PC-3 (cell line): ENCODE measurements around the gene LDHD. TPM values are rescaled to one million over a fixed set of nuclear protein-coding genes. Genes with fewer than 3 reads are reported as not detected.

Experiments used
- ATAC-seq: fragments of 200-7000 bp; cut with Tn5 transposase; 2 replicates; pipeline ENCODE4 v1.9.1; 2020; ENCODE audit warnings: mild to moderate bottlenecking, moderate library complexity
- BruUV-seq: library from RNA; stranded (reverse); fragments of 400-500 nt; replicated peaks from 2 replicates; lab custom pipeline; 2021; lab: Mats Ljungman, UMichigan
- CTCF ChIA-PET: fragments of 300-600 bp; sonication (Branson Sonifier 250); formaldehyde crosslinking; loops from one replicate; lab custom pipeline; 2022; ENCODE audit warnings: antibody characterized with exemption; lab: Charles Lee
- POLR2A ChIA-PET: fragments of 300-600 bp; sonication (Branson Sonifier 250); formaldehyde crosslinking; loops from one replicate; lab custom pipeline; 2022; ENCODE audit warnings: antibody characterized with exemption; ENCODE audit not compliant: unreplicated experiment; lab: Charles Lee
- DNase-seq: peaks from one replicate; pipeline ENCODE4 v3.0.0-alpha.2; 2015
- H2AFZ ChIP-seq: fragments of 300-600 bp; sonication (generic); 2 replicates; pipeline ENCODE4 v1.6.0; 2016; ENCODE audit warnings: antibody characterized with exemption, low read length
- H3F3A ChIP-seq: fragments of 300-600 bp; sonication (generic); one replicate; pipeline ENCODE4 v1.6.0; 2017; ENCODE audit warnings: antibody characterized with exemption, low read length, control low read depth, mild to moderate bottlenecking; ENCODE audit not compliant: unreplicated experiment
- H3K27ac ChIP-seq: fragments of 300-600 bp; sonication (generic); 2 replicates; pipeline ENCODE4 v1.5.1; 2016; ENCODE audit warnings: mild to moderate bottlenecking, low read length
- H3K27me3 ChIP-seq: fragments of 300-600 bp; sonication (generic); 2 replicates; pipeline ENCODE4 v1.6.1; 2016; ENCODE audit warnings: low read length, mixed read lengths
- H3K36me3 ChIP-seq: fragments of 300-600 bp; sonication (generic); 2 replicates; pipeline ENCODE4 v1.6.1; 2016; ENCODE audit warnings: low read depth, mixed run types, low read length, mixed read lengths
- H3K4me1 ChIP-seq: fragments of 300-600 bp; sonication (generic); 2 replicates; pipeline ENCODE4 v1.5.1; 2016; ENCODE audit warnings: low read length; ENCODE audit not compliant: insufficient read depth
- H3K4me2 ChIP-seq: fragments of 300-600 bp; sonication (generic); 2 replicates; pipeline ENCODE4 v1.6.0; 2016; ENCODE audit warnings: low read length
- H3K4me3 ChIP-seq: fragments of 300-600 bp; sonication (generic); 2 replicates; pipeline ENCODE4 v1.5.1; 2016; ENCODE audit warnings: mild to moderate bottlenecking, low read length, mixed read lengths
- H3K79me2 ChIP-seq: fragments of 300-600 bp; sonication (generic); 2 replicates; pipeline ENCODE4 v1.6.1; 2017; ENCODE audit warnings: low read length, mixed read lengths
- H3K9ac ChIP-seq: fragments of 300-600 bp; sonication (generic); 2 replicates; pipeline ENCODE4 v1.6.0; 2016; ENCODE audit warnings: mild to moderate bottlenecking, low read length
- H3K9me2 ChIP-seq: fragments of 300-600 bp; sonication (generic); replicated peaks from 2 replicates; pipeline ENCODE4 v1.6.1; 2016; ENCODE audit warnings: mixed run types, low read length, mixed read lengths
- H3K9me3 ChIP-seq: fragments of 300-600 bp; sonication (generic); 2 replicates; pipeline ENCODE4 v1.6.1; 2016; ENCODE audit warnings: low read length, mixed read lengths
- H4K20me1 ChIP-seq: fragments of 300-600 bp; sonication (generic); 2 replicates; pipeline ENCODE4 v1.6.1; 2016; ENCODE audit warnings: low read length, mixed read lengths
- CTCF ChIP-seq: fragments of 300-600 bp; sonication (generic); conservative IDR thresholded peaks from 2 replicates; pipeline ENCODE4 v1.5.1; 2017; ENCODE audit warnings: antibody characterized with exemption, low read depth, mild to moderate bottlenecking, low read length
- EZH2 ChIP-seq: fragments of 300-600 bp; sonication (generic); IDR thresholded peaks from one replicate; pipeline ENCODE4 v1.6.1; 2017; ENCODE audit warnings: antibody characterized with exemption, mild to moderate bottlenecking, low read length; ENCODE audit not compliant: unreplicated experiment
- EZH2phosphoT487 ChIP-seq: fragments of 300-600 bp; sonication (generic); IDR thresholded peaks from 2 replicates; pipeline ENCODE4 v1.6.1; 2018; ENCODE audit warnings: mild to moderate bottlenecking, antibody characterized with exemption, low read length, borderline replicate concordance
- intact Hi-C: fragments of 100-400 bp; cut with micrococcal nuclease; formaldehyde crosslinking; loops from 2 replicates; pipeline ENCODE4 v1.9.0; 2023
- total RNA-seq: library from RNA; depleted of rRNA; stranded (reverse); fragments of >200 nt; gene quantifications from 2 replicates; pipeline ENCODE4 v1.2.3, GENCODE V29; 2014

LDHD gene
- total RNA-seq, 1 experiment from 2014 or later: 3.1 TPM

DNA sequence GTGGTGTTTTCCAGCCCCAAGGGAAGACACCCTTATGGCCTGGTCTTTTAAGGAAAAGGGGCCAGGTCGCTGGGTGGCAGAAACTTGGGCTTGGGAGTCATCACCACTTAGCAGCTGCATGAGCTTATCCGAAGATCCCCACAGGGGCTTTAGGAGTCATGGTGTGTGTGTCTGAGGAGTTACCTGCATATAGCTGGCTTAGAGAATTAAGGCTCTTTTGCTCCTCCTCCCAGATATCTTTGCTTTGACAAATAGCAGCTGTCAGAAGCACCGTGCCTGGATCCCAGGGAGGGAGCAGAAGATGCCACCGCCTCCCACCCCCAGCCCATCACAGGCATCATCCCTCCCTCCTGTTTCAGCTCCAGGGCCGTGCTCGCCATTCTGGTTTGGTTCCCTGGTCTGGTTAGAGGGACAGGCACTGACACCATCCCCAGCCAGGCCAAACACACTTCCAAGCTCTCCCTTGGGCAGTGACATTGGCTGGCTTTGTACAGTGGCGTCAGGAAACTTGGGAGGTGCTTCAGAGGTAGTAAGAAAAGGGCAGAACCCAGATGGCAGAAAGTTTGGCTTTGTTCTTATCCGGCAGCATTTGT lies 17.4 kb downstream of the LDHD start:
- no peak for TF ChIP-seq EZH2phosphoT487
- no peak for TF ChIP-seq EZH2
- TF ChIP-seq CTCF: no peak
- POLR2A ChIA-PET: no interaction called here
- H3K79me2 ChIP-seq: peaks cover 7% of the 10 kb centered on the region
- H3K27me3 ChIP-seq: no peaks in the 10 kb centered on the region
- H3K4me1 ChIP-seq: peaks cover 18% of the 10 kb centered on the region
- H3K4me3 ChIP-seq: no peak overlapping the region
- H4K20me1 ChIP-seq: no peaks in the 10 kb centered on the region
- no peaks in the 10 kb centered on the region for H3K9me3 ChIP-seq
- H3K4me2 ChIP-seq: no peak overlapping the region
- no peak overlapping the region for H3K9ac ChIP-seq
- DNase-seq: no peak
- no peak for ATAC-seq
- H2AFZ ChIP-seq: no peak overlapping the region
- H3F3A ChIP-seq: no peaks in the 10 kb centered on the region
- no peaks in the 10 kb centered on the region for H3K9me2 ChIP-seq
- no TSS peak for BruUV-seq
- H3K27ac ChIP-seq: no peak overlapping the region
- intact Hi-C loops: no loop called here
- H3K36me3 ChIP-seq: no peaks in the 10 kb centered on the region
- CTCF ChIA-PET: no interaction called here

GRCh38 chr16:75097941-75098901 lies 18.4 kb downstream of the LDHD start:
- Histone ChIP-seq H3K9ac (no peak overlapping the region), H3K79me2 (peaks cover 5% of the 10 kb centered on the region), H3K4me3 (no peak overlapping the region), H3K9me3 (no peaks in the 10 kb centered on the region), H2AFZ (no peak overlapping the region), H3K4me1 (peaks cover 18% of the 10 kb centered on the region), H3K9me2 (no peaks in the 10 kb centered on the region), H3K27ac (no peak overlapping the region), H4K20me1 (no peaks in the 10 kb centered on the region), H3K27me3 (no peaks in the 10 kb centered on the region), H3K4me2 (no peak overlapping the region), H3K36me3 (no peaks in the 10 kb centered on the region), H3F3A (no peaks in the 10 kb centered on the region)
- DNase-seq: no peak
- no peak for ATAC-seq
- POLR2A ChIA-PET: no interaction called here
- BruUV-seq: no TSS peak
- CTCF ChIA-PET: no interaction called here
- no peak for TF ChIP-seq EZH2phosphoT487
- no peak for TF ChIP-seq EZH2
- no peak for TF ChIP-seq CTCF
- intact Hi-C loops: no loop called here
